Measurements from ENCODE around the gene AUNIP.

Gene AUNIP

GRCh38 chr1:25864434-25864833 is 5.2 kb upstream of the AUNIP start:
- Histone ChIP-seq H2AFZ (no peak overlapping the region), H3K36me3 (ENCODE audit: control insufficient read depth, insufficient read depth, low read length) (no peaks in the 10 kb centered on the region), H3K9ac (no peak overlapping the region), H3K9me3 (ENCODE audit: control insufficient read depth, low read length) (no peaks in the 10 kb centered on the region), H3K4me2 (ENCODE audit: low read length) (no peak overlapping the region), H3K27ac (no peak overlapping the region), H3K27me3 (ENCODE audit: control insufficient read depth, insufficient read depth, low read length) (no peaks in the 10 kb centered on the region), H3K4me1 (no peaks in the 10 kb centered on the region), H3K4me3 (ENCODE audit: low read depth, low read length) (no peak overlapping the region), H3K79me2 (no peaks in the 10 kb centered on the region)
- TF ChIP-seq CTCF (IDR thresholded peaks at IDR 0.05): no peak

GRCh38 chr1:25863486-25864262 is 4.4 kb upstream of the AUNIP start:
- TF ChIP-seq CTCF (IDR thresholded peaks at IDR 0.05): no peak
- Histone ChIP-seq H3K27ac (no peak overlapping the region), H3K79me2 (no peaks in the 10 kb centered on the region)

GRCh38 chr1:25862785-25863485 is 3.7 kb upstream of the AUNIP start:
- TF ChIP-seq CTCF (IDR thresholded peaks at IDR 0.05): no peak
- H3K4me3 ChIP-seq (ENCODE audit: low read depth, low read length): no peak overlapping the region
- no peaks in the 10 kb centered on the region for H3K36me3 ChIP-seq (ENCODE audit: control insufficient read depth, insufficient read depth, low read length)
- H3K9me3 ChIP-seq (ENCODE audit: control insufficient read depth, low read length): no peaks in the 10 kb centered on the region
- H3K4me2 ChIP-seq (ENCODE audit: low read length): no peak overlapping the region
- H2AFZ ChIP-seq: no peak overlapping the region
- H3K27me3 ChIP-seq (ENCODE audit: control insufficient read depth, insufficient read depth, low read length): no peaks in the 10 kb centered on the region
- no peaks in the 10 kb centered on the region for H3K79me2 ChIP-seq
- H3K9ac ChIP-seq: no peak overlapping the region
- peaks cover 3% of the 10 kb centered on the region for H3K4me1 ChIP-seq
- H3K27ac ChIP-seq: no peak overlapping the region

More at GRCh38 chr1:25863486-25864262, 4.4 kb upstream of the AUNIP start:
- peaks cover under 1% of the 10 kb centered on the region for H3K4me1 ChIP-seq
- H3K4me3 ChIP-seq (ENCODE audit: low read depth, low read length): no peak overlapping the region
- H3K36me3 ChIP-seq (ENCODE audit: control insufficient read depth, insufficient read depth, low read length): no peaks in the 10 kb centered on the region
- no peak overlapping the region for H3K9ac ChIP-seq
- no peak overlapping the region for H2AFZ ChIP-seq
- no peak overlapping the region for H3K4me2 ChIP-seq (ENCODE audit: low read length)
- no peaks in the 10 kb centered on the region for H3K9me3 ChIP-seq (ENCODE audit: control insufficient read depth, low read length)
- H3K27me3 ChIP-seq (ENCODE audit: control insufficient read depth, insufficient read depth, low read length): no peaks in the 10 kb centered on the region

- Histone ChIP-seq H3K4me1 (peaks cover 3% of the 10 kb centered on the region), H3K79me2 (no peaks in the 10 kb centered on the region), H3K4me3 (ENCODE audit: low read depth, low read length) (no peak overlapping the region), H3K27ac (no peak overlapping the region), H2AFZ (no peak overlapping the region), H3K9ac (no peak overlapping the region), H3K9me3 (ENCODE audit: control insufficient read depth, low read length) (no peaks in the 10 kb centered on the region), H3K4me2 (ENCODE audit: low read length) (no peak overlapping the region), H3K36me3 (ENCODE audit: control insufficient read depth, insufficient read depth, low read length) (no peaks in the 10 kb centered on the region), H3K27me3 (ENCODE audit: control insufficient read depth, insufficient read depth, low read length) (no peaks in the 10 kb centered on the region)
- no peak for TF ChIP-seq CTCF (IDR thresholded peaks at IDR 0.05)
These were observed 2.3 kb upstream of the AUNIP start for GRCh38 chr1:25861316-25862286.

All from parathyroid adenoma (tissue), 2 donors.